Measurements from ENCODE around the gene SAMD14.

The SAMD14 gene

GRCh38 chr17:50129728-50130558 is at the start of gene SAMD14:
Gene SAMD14, minus strand, starts transcription at chr17:50130160. Its CDS starts 5,201 bp downstream, at chr17:50124959.
- no peak for DNase-seq

GRCh38 chr17:50177983-50178834 is 48.2 kb upstream of the SAMD14 start:
- DNase-seq, result peak; percentile 42 to 51

GRCh38 chr17:50177476-50177875 is 47.5 kb upstream of the SAMD14 start:
- no peak for DNase-seq

GRCh38 chr17:50176559-50177357 is 46.8 kb upstream of the SAMD14 start:
- peak in 1 of 2 experiments; percentile 17 for DNase-seq

GRCh38 chr17:50175035-50175807 is 45.3 kb upstream of the SAMD14 start:
- no peak for DNase-seq

- DNase-seq, result no peak
Measured at GRCh38 chr17:50174444-50174843, 44.5 kb upstream of the SAMD14 start.

GRCh38 chr17:50173335-50173941 is 43.5 kb upstream of the SAMD14 start:
- DNase-seq, result no peak

- DNase-seq, result no peak
Measured at GRCh38 chr17:50172936-50173334, 43.0 kb upstream of the SAMD14 start.

- no peak for DNase-seq
Measured at GRCh38 chr17:50172130-50172529, 42.2 kb upstream of the SAMD14 start.

GRCh38 chr17:50171371-50172071 is 41.6 kb upstream of the SAMD14 start:
- no peak for DNase-seq

- DNase-seq, result no peak
Measured at GRCh38 chr17:50170662-50171370, 40.9 kb upstream of the SAMD14 start.

- no peak for DNase-seq
Measured at GRCh38 chr17:50169881-50170459, 40.0 kb upstream of the SAMD14 start.

- DNase-seq, result peak; percentile 92 to 96
Measured at GRCh38 chr17:50169121-50169764, 39.3 kb upstream of the SAMD14 start.

- DNase-seq, result no peak
Measured at GRCh38 chr17:50168319-50168718, 38.4 kb upstream of the SAMD14 start.

GRCh38 chr17:50167371-50167770 is 37.4 kb upstream of the SAMD14 start:
- no peak for DNase-seq

GRCh38 chr17:50166518-50167181 is 36.7 kb upstream of the SAMD14 start:
- no peak for DNase-seq

- DNase-seq, result no peak
Measured at GRCh38 chr17:50165867-50166517, 36.0 kb upstream of the SAMD14 start, which contains the start of gene SGCA. Gene SGCA, plus strand, starts transcription at chr17:50166005. Its CDS starts 36 bp downstream, at chr17:50166041.

- no peak for DNase-seq
Measured at GRCh38 chr17:50165466-50165865, 35.5 kb upstream of the SAMD14 start.
